ENCODE measurements around the gene TMEM182.

TMEM182 gene

GRCh38 chr2:102788216-102788884 lies 26.5 kb downstream of the TMEM182 start:
- no peak overlapping the region for H3K4me3 ChIP-seq (ENCODE audit: low read length)
- H3K9ac ChIP-seq (ENCODE audit: low read depth, low read length) = no peak overlapping the region
- H3K27ac ChIP-seq (ENCODE audit: low read depth, low read length) = no peak overlapping the region
- 92% methylated on average over 5 of the region's 5 CpGs for WGBS
- H3K36me3 ChIP-seq (ENCODE audit: insufficient read depth, low read length) = no peaks in the 10 kb centered on the region
- no peaks in the 10 kb centered on the region for H3K9me3 ChIP-seq (ENCODE audit: insufficient read depth, low read depth, low read length)
- peaks cover 11% of the 10 kb centered on the region for H3K4me1 ChIP-seq (ENCODE audit: insufficient read depth, low read length)
- no peaks in the 10 kb centered on the region for H3K27me3 ChIP-seq (ENCODE audit: insufficient read depth, low read length)

GRCh38 chr2:102788885-102789260 lies 27.0 kb downstream of the TMEM182 start:
- Histone ChIP-seq H3K36me3 (ENCODE audit: insufficient read depth, low read length) (no peaks in the 10 kb centered on the region), H3K27ac (ENCODE audit: low read depth, low read length) (no peak overlapping the region), H3K27me3 (ENCODE audit: insufficient read depth, low read length) (no peaks in the 10 kb centered on the region), H3K9ac (ENCODE audit: low read depth, low read length) (no peak overlapping the region), H3K4me1 (ENCODE audit: insufficient read depth, low read length) (peaks cover 8% of the 10 kb centered on the region; the same call in 1 of the 2 replicates), H3K9me3 (ENCODE audit: insufficient read depth, low read depth, low read length) (no peaks in the 10 kb centered on the region), H3K4me3 (ENCODE audit: low read length) (no peak overlapping the region)
- WGBS = 94% methylated on average over 7 of the region's 8 CpGs

DNA sequence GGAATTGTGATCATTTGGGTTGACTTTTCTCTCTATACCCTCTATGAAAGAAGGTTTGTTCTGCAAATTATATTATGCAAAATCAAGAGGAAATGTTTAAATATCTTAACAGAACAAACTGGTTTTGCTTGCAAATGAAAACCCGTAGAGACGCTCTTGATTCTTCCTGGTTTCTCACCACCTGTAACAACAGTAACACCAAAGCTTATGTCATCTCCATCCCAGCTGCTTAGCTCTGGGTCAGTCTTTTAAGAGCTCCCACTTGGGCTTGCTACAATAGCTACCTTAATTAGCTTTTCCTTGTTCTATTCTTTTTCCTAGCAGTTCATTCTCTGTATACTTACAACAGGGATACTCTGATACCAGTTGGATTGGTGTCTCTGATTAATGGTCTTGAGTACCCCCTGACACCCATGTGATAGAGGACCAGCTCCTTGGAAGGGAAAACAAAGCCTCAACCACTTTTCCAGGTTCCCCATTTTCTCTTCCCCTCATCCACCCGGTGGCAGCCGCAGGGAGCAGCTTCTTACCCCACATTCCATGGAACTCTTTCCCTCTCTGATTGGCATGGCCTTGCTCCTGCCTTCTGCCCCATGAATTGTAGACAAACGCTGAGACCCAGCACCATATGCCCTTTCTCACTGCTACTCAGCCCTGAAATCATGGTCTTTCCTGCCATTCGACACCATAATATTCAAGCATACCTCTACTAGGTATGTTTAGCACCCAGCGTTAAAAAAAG lies 27.7 kb downstream of the TMEM182 start:
- Histone ChIP-seq H3K36me3 (ENCODE audit: insufficient read depth, low read length) (no peaks in the 10 kb centered on the region), H3K27ac (ENCODE audit: low read depth, low read length) (no peak overlapping the region), H3K4me1 (ENCODE audit: insufficient read depth, low read length) (peaks cover 8% of the 10 kb centered on the region; the same call in 1 of the 2 replicates), H3K9ac (ENCODE audit: low read depth, low read length) (no peak overlapping the region), H3K9me3 (ENCODE audit: insufficient read depth, low read depth, low read length) (no peaks in the 10 kb centered on the region), H3K27me3 (ENCODE audit: insufficient read depth, low read length) (no peaks in the 10 kb centered on the region), H3K4me3 (ENCODE audit: low read length) (no peak overlapping the region)
- 89% methylated on average over 7 of the region's 7 CpGs for WGBS

GRCh38 chr2:102790091-102790455 lies 28.2 kb downstream of the TMEM182 start:
- peaks cover 8% of the 10 kb centered on the region; the same call in 1 of the 2 replicates for H3K4me1 ChIP-seq (ENCODE audit: insufficient read depth, low read length)
- no peaks in the 10 kb centered on the region for H3K9me3 ChIP-seq (ENCODE audit: insufficient read depth, low read depth, low read length)
- H3K9ac ChIP-seq (ENCODE audit: low read depth, low read length) = no peak overlapping the region
- H3K4me3 ChIP-seq (ENCODE audit: low read length) = no peak overlapping the region
- no peaks in the 10 kb centered on the region for H3K27me3 ChIP-seq (ENCODE audit: insufficient read depth, low read length)
- H3K36me3 ChIP-seq (ENCODE audit: insufficient read depth, low read length) = no peaks in the 10 kb centered on the region
- no peak overlapping the region for H3K27ac ChIP-seq (ENCODE audit: low read depth, low read length)
- WGBS = 79% methylated on average over 3 of the region's 3 CpGs

DNA sequence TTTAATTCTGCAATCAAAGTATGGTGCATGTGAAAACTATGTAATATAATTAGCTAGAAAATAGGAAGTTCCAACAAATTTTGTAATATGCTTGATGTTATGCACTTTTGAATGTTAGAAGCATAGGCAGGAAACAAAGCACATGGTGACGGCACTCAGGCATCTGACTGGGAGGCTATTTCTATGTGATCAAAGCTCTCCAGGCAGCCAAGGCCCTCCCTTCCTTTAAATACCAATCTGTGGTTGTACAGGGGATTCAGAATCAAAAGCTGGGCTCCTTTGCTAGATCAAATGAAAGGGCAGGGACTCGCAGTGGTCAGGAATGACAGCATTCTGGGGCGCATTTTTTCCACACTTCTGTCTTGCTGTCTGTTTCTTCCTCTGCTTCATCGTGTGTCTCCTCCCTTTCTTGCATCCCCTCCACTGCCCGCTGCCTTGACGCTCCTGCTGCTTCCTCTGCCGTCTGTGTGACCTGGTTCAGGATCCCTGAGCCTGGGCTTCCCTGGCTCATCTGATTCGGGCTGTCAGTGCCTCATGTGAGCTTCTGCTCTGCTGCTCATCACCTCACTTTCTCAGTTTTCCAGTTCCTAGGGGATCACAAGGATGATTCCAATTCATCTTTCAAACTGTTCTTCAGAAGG lies 30.9 kb downstream of the TMEM182 start:
- Histone ChIP-seq H3K27me3 (ENCODE audit: insufficient read depth, low read length) (no peaks in the 10 kb centered on the region), H3K4me1 (ENCODE audit: insufficient read depth, low read length) (peaks cover 11% of the 10 kb centered on the region; the same call in 1 of the 2 replicates)

DNA sequence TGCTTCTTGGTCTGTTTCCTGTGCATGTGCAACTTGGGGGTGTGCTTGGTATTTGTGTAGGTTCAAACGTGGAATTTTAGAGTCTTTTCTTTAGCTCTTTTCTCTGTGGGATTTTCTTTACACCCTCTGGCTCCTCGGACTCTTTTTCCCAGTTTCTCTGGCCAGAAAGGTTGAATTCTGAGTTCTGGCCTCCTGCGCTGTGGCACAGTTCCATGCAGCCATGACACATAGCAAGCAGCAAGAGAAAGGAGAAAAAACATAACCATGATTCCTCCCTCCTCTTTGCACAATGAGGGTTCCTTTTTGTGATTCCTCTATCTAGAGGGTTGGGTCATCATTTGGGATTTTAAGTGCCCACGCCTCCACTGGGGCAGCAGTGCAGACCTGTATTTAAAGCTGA lies 33.8 kb downstream of the TMEM182 start:
- WGBS = 96% methylated on average over 4 of the region's 4 CpGs
- peaks cover 16% of the 10 kb centered on the region; the same call in 1 of the 2 replicates for H3K9me3 ChIP-seq (ENCODE audit: insufficient read depth, low read depth, low read length)
- H3K27ac ChIP-seq (ENCODE audit: low read depth, low read length) = no peak overlapping the region
- H3K27me3 ChIP-seq (ENCODE audit: insufficient read depth, low read length) = no peaks in the 10 kb centered on the region
- peaks cover 11% of the 10 kb centered on the region; the same call in 1 of the 2 replicates for H3K4me1 ChIP-seq (ENCODE audit: insufficient read depth, low read length)
- no peak overlapping the region for H3K9ac ChIP-seq (ENCODE audit: low read depth, low read length)
- H3K36me3 ChIP-seq (ENCODE audit: insufficient read depth, low read length) = peaks cover 19% of the 10 kb centered on the region; the same call in 1 of the 2 replicates
- H3K4me3 ChIP-seq (ENCODE audit: low read length) = no peak overlapping the region

More for the DNA sequence above, 30.9 kb downstream of the TMEM182 start:
- 74% methylated on average over 8 of the region's 8 CpGs for WGBS
- no peak overlapping the region for H3K4me3 ChIP-seq (ENCODE audit: low read length)
- no peak overlapping the region for H3K27ac ChIP-seq (ENCODE audit: low read depth, low read length)
- H3K36me3 ChIP-seq (ENCODE audit: insufficient read depth, low read length) = no peaks in the 10 kb centered on the region
- H3K9ac ChIP-seq (ENCODE audit: low read depth, low read length) = no peak overlapping the region
- H3K9me3 ChIP-seq (ENCODE audit: insufficient read depth, low read depth, low read length) = no peaks in the 10 kb centered on the region

- Histone ChIP-seq H3K9me3 (ENCODE audit: insufficient read depth, low read depth, low read length) (peaks cover 23% of the 10 kb centered on the region), H3K36me3 (ENCODE audit: insufficient read depth, low read length) (peaks cover 25% of the 10 kb centered on the region)
- WGBS = 92% methylated on average over 1 of the region's 2 CpGs
Measured at GRCh38 chr2:102796337-102796736, 34.5 kb downstream of the TMEM182 start.

GRCh38 chr2:102797486-102797885 lies 35.7 kb downstream of the TMEM182 start:
- H3K27me3 ChIP-seq (ENCODE audit: insufficient read depth, low read length) = no peaks in the 10 kb centered on the region
- H3K36me3 ChIP-seq (ENCODE audit: insufficient read depth, low read length) = peaks cover 28% of the 10 kb centered on the region
- no peak overlapping the region for H3K4me3 ChIP-seq (ENCODE audit: low read length)
- peaks cover 35% of the 10 kb centered on the region for H3K9me3 ChIP-seq (ENCODE audit: insufficient read depth, low read depth, low read length)
- H3K27ac ChIP-seq (ENCODE audit: low read depth, low read length) = no peak overlapping the region
- no peak overlapping the region for H3K9ac ChIP-seq (ENCODE audit: low read depth, low read length)
- 93% methylated on average over 2 of the region's 2 CpGs for WGBS
- H3K4me1 ChIP-seq (ENCODE audit: insufficient read depth, low read length) = peaks cover 7% of the 10 kb centered on the region; the same call in 1 of the 2 replicates

More at GRCh38 chr2:102796337-102796736, 34.5 kb downstream of the TMEM182 start:
- peaks cover 11% of the 10 kb centered on the region; the same call in 1 of the 2 replicates for H3K4me1 ChIP-seq (ENCODE audit: insufficient read depth, low read length)
- H3K9ac ChIP-seq (ENCODE audit: low read depth, low read length) = no peak overlapping the region
- H3K27ac ChIP-seq (ENCODE audit: low read depth, low read length) = no peak overlapping the region
- H3K27me3 ChIP-seq (ENCODE audit: insufficient read depth, low read length) = no peaks in the 10 kb centered on the region
- H3K4me3 ChIP-seq (ENCODE audit: low read length) = no peak overlapping the region

GRCh38 chr2:102798181-102798580 lies 36.4 kb downstream of the TMEM182 start:
- Histone ChIP-seq H3K9ac (ENCODE audit: low read depth, low read length) (no peak overlapping the region), H3K4me3 (ENCODE audit: low read length) (no peak overlapping the region), H3K4me1 (ENCODE audit: insufficient read depth, low read length) (0 out of 2 replicates have a peak, but pooled peaks cover 3% of the 10 kb centered on the region), H3K36me3 (ENCODE audit: insufficient read depth, low read length) (peaks cover 28% of the 10 kb centered on the region), H3K9me3 (ENCODE audit: insufficient read depth, low read depth, low read length) (peaks cover 37% of the 10 kb centered on the region), H3K27me3 (ENCODE audit: insufficient read depth, low read length) (no peaks in the 10 kb centered on the region), H3K27ac (ENCODE audit: low read depth, low read length) (no peak overlapping the region)
- WGBS = 100% methylated on average over 1 of the region's 2 CpGs

- Histone ChIP-seq H3K9ac (ENCODE audit: low read depth, low read length) (no peak overlapping the region), H3K4me3 (ENCODE audit: low read length) (no peak overlapping the region; the same call in 1 of the 2 replicates), H3K36me3 (ENCODE audit: insufficient read depth, low read length) (peaks cover 28% of the 10 kb centered on the region), H3K4me1 (ENCODE audit: insufficient read depth, low read length) (no peaks in the 10 kb centered on the region), H3K27ac (ENCODE audit: low read depth, low read length) (no peak overlapping the region), H3K27me3 (ENCODE audit: insufficient read depth, low read length) (no peaks in the 10 kb centered on the region), H3K9me3 (ENCODE audit: insufficient read depth, low read depth, low read length) (peaks cover 37% of the 10 kb centered on the region)
- 97% methylated on average over 5 of the region's 5 CpGs for WGBS
Measured at GRCh38 chr2:102801098-102801718, 39.4 kb downstream of the TMEM182 start.

Measured in HUES64 (cell line).